Measurements from ENCODE around the gene IL15.
A peak's percentile ranks its signal among the peaks of the same experiment; 100 is the strongest.
"Not testable (repeated sequence)": the region's sequence is repeated elsewhere in the genome, so short reads cannot be mapped to it uniquely, and the experiment has no call there.

IL15 gene

GRCh38 chr4:141647966-141648365, 11.6 kb downstream of the IL15 start:
- peak; percentile 77 for DNase-seq

- DNase-seq = no peak
These were observed 15.9 kb downstream of the IL15 start for GRCh38 chr4:141652161-141652778.

- no peak for DNase-seq
These were observed 17.7 kb downstream of the IL15 start for GRCh38 chr4:141654098-141654497.

GRCh38 chr4:141656031-141656430, 19.6 kb downstream of the IL15 start:
- no peak for DNase-seq

- peak; percentile 64 for DNase-seq
These were observed 21.3 kb downstream of the IL15 start for GRCh38 chr4:141657550-141658250.

- DNase-seq = peak; percentile 39
These were observed 21.9 kb downstream of the IL15 start for GRCh38 chr4:141658309-141658708.

GRCh38 chr4:141659539-141659938, 23.2 kb downstream of the IL15 start:
- DNase-seq = no peak

- no peak for DNase-seq
These were observed 24.5 kb downstream of the IL15 start for GRCh38 chr4:141660880-141661279.

- DNase-seq = peak; percentile 72
These were observed 32.0 kb downstream of the IL15 start for GRCh38 chr4:141668200-141668910.

- no peak for DNase-seq
These were observed 33.1 kb downstream of the IL15 start for GRCh38 chr4:141669501-141669900.

- no peak for DNase-seq
These were observed 39.0 kb downstream of the IL15 start for GRCh38 chr4:141675384-141675783.

- DNase-seq = no peak
These were observed 39.8 kb downstream of the IL15 start for GRCh38 chr4:141676087-141676670.

GRCh38 chr4:141680060-141680459, 43.7 kb downstream of the IL15 start:
- no peak for DNase-seq

GRCh38 chr4:141684785-141685184, 48.4 kb downstream of the IL15 start:
- no peak for DNase-seq

GRCh38 chr4:141686146-141686775, 49.9 kb downstream of the IL15 start:
- DNase-seq = peak; percentile 73

GRCh38 chr4:141686879-141687278, 50.5 kb downstream of the IL15 start:
- DNase-seq = no peak

GRCh38 chr4:141689726-141690296, 53.4 kb downstream of the IL15 start:
- DNase-seq = not testable (repeated sequence)

GRCh38 chr4:141691247-141691646, 54.9 kb downstream of the IL15 start:
- not testable (repeated sequence) for DNase-seq

GRCh38 chr4:141692081-141692480, 55.7 kb downstream of the IL15 start:
- no peak for DNase-seq

GRCh38 chr4:141697116-141697515, 60.7 kb downstream of the IL15 start:
- DNase-seq = no peak

- DNase-seq = no peak
These were observed 66.2 kb downstream of the IL15 start for GRCh38 chr4:141702472-141703182.

GRCh38 chr4:141703497-141703896, 67.1 kb downstream of the IL15 start:
- no peak for DNase-seq
